Stimulated activated CD4-positive, alpha-beta T cell treated with anti-CD3 and anti-CD28 coated beads, Interleukin-15, amount 100 ng/mL, for 1 hour (primary cell): ENCODE measurements around the gene FLNA.
"Not testable (repeated sequence)": the region's sequence is repeated elsewhere in the genome, so short reads cannot be mapped to it uniquely, and the experiment has no call there.

Experiments used
- DNase-seq, 2 donors: peaks; one replicate each; pipeline ENCODE4 v3.0.0-alpha.2; 2020; ENCODE audit warnings: low read depth in 1 of 2, low spot score in 1 of 2

The FLNA gene

DNA sequence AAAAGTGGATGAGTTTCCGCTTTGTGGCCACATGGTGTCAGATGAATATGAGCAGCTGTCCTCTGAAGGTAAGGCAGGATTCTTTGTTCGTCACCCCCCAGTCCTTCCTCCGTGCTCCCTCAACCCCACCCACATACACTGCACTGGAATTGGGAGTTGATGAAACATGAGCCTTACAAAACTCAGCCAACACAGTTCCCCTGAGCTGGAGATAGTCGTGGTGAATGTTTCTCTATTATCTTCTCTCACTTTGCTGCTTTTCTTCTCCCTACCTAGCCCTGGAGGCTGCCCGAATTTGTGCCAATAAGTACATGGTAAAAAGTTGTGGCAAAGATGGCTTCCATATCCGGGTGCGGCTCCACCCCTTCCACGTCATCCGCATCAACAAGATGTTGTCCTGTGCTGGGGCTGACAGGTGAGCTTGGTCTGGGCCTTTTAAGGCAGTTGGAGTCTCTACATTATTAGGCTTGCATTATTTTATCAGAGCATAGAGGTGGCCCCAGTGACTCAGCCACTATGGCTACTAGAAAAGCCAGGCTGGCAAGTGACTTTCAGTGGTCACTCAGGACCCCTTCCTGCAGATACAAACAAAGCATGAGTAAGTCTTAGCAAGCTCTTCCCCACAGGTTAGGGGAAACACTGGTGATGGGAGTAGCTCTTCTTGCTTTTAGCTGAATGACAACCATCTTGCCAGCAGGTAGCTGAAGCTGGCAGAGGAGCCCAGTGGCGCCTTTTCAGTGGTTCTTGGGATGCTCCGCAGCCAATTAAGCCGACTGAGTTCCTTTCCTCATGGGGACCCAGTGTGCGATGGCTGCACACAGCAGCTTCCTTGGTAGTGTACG lies 25.3 kb upstream of the FLNA start:
- DNase-seq, result no peak

- DNase-seq, result peak; percentile 60 to 68
Measured at GRCh38 chrX:154398668-154399526, 24.5 kb upstream of the FLNA start.

DNA sequence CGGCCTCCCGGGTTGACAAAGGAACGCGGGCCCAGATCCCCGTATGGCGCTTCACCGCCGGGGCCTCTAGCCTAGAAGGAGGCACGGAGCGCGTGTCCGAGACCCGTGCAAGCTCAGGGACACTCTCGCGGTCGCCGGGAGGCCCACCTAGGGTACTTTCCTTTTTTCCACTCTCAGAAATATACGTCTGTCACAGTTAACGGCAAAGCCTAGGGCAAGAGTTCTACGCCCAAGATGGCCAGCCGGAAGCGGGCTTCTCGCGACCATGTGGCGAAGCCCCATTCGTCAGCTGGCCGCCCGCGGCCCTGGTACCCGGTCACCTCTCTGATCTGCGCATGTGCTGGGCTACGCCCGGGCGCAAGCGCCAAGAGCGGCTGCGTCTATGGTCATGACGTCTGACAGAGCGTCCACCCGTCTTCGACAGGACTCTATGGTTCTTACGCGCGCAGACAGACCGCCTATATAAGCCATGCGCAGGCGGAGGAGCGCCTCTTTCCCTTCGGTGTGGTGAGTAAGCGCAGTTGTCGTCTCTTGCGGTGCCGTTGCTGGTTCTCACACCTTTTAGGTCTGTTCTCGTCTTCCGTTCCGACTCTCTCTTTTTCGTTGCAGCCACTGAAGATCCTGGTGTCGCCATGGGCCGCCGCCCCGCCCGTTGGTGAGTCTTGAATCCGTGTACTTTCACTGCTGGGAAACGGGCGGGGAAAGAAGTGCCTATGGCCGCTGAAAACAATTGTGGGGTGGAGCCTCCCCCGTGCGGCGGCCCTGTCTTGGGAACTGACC lies 23.6 kb upstream of the FLNA start, which contains the start of gene RPL10:
Gene RPL10, plus strand, starts transcription at position 490 of the 780 bp plus-strand sequence. Its CDS starts 143 bp downstream, at position 633.
- peak; percentile 76 to 77 for DNase-seq

DNA sequence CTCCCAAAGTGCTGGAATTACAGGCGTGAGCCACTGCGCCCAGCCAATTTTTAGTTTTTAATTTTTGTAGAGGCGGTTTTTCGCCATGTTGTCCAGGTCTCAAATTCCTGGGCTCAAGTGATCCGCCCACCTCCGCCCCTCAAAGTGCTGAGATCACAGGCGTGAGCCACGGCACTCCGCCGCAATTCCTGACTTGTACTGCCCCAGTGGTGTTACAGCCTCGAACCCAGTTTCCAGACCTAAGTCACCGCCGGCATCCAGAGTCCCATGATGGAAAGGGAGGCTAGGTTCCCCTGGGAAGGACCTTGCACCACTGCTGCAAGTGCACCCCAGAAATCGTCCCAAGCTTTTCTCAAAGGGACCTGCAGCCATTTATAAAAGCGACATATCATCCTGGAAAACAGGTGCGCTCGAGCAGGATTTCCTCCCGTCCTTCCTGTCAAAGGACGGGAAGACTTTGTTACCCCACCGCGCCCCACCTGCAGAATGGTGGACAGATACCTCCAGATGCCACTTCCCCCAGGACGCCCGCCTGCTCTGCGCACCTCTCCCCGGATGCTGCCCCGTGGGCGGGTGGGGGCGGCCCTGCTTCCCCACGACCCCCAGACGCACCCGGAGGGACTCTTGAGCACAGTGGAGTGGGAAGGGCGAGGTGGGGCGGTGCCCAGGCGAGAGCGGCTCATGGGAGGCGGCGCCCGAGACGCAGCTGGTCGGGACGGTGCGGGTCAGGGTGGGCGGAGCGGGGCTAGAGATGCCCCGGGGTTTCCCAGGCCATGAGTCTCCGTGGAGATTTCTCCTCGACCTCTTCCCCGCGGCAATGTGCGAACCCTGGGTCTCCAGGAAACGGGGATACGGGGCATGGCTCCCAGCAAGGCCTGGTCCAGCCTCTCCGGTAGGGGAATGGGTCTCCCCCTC lies 22.8 kb upstream of the FLNA start:
- peak in 1 of 2 donors; percentile 53 for DNase-seq

DNA sequence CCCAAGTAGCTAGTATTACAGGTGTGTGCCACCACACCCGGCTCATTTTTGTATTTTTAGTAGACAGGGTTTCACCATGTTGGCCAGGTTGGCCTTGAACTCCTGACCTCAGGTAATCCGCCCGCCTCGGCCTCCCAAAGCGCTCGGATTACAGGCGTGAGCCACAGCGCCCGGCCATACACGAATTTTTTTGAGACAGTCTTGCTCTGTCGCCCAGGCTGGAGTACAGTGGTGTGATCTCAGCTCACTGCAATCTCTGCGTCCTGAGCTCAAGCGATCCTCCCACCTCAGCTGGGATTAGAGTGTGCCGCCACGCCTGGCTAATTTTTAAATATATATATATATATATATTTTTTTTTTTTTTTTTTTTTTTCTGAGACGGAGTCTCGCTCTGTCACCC lies 21.9 kb upstream of the FLNA start:
- DNase-seq, result not testable (repeated sequence)

DNA sequence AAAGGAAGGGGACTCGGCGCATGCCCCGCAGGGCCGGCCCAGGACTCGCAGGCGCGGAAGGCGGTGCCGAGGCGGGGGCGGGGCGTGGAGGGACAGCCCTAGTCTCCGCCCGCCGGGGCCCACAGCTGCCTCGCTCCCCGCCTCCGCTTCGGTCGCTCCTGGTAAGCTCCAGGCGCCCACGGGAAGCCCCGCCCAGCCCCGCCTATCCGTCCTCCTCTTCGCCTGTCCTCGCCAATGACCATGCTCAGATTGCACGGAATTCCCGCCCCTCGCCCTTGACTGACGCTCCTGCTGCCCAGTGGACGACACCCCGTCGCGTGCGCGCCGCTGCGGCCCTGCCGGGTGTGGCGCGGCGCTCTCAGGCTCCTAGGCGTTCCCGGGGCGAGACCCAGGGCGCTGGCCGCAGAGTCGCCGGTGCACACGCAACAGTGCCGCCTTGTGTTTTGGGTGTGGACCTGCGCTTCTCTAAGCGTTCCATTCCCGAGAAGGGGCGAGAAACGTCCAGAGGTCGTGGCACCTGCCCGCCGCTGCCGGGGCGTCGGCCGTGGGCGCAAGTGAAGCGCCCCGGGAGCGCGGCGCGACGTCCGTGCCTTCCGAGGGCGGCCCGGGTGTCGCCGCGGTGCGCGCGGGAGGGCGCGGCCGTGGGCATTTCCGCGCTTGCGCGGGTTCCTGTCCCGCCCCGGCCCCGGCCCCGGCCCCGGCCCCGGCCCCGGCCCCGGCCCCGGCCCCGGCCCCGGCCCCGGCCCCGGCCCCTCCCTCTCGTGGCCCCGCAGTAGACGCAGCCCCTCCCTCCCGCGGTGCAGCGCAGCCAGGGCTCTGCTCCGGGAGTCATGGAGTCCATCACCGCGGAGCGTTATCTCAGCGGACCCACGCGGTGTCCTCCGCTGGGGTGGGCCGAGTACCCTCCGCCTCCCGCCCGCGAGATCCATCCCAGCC lies 15.6 kb upstream of the FLNA start:
- DNase-seq, result not testable (repeated sequence)

GRCh38 chrX:154388649-154389048 lies 14.2 kb upstream of the FLNA start:
- DNase-seq, result not testable (repeated sequence)

- not testable (repeated sequence) for DNase-seq
Measured at GRCh38 chrX:154388094-154388493, 13.7 kb upstream of the FLNA start.

DNA sequence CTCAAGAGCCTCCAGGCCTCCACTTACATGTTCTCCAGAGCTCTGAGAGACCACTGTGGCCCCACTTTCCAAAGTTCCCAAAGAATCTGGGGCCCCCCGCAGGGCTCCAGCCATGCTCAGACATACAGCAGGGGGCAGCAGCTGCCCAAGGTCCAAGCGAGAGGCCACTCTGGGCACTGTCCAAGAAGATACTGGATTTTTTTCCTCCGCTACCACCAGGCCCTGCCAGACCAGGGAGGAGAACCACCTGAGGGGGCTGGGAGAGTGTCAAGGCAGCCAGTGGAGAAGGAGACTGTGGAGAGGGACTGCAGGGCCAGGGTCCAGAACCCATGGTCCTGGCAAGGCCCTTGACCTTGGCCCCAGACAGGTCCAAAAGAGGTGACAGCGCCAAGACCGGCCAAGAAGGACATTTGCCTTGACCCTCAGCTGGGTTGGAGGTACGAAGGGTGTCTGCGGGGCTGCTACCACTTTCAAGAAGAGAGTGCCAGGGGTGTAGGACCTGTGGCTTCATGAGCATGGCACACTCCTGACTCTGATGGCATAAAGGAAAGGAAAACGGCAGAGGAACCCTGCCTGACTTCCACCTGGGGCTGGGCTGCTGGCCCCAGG lies 10.0 kb upstream of the FLNA start:
- DNase-seq, result no peak

DNA sequence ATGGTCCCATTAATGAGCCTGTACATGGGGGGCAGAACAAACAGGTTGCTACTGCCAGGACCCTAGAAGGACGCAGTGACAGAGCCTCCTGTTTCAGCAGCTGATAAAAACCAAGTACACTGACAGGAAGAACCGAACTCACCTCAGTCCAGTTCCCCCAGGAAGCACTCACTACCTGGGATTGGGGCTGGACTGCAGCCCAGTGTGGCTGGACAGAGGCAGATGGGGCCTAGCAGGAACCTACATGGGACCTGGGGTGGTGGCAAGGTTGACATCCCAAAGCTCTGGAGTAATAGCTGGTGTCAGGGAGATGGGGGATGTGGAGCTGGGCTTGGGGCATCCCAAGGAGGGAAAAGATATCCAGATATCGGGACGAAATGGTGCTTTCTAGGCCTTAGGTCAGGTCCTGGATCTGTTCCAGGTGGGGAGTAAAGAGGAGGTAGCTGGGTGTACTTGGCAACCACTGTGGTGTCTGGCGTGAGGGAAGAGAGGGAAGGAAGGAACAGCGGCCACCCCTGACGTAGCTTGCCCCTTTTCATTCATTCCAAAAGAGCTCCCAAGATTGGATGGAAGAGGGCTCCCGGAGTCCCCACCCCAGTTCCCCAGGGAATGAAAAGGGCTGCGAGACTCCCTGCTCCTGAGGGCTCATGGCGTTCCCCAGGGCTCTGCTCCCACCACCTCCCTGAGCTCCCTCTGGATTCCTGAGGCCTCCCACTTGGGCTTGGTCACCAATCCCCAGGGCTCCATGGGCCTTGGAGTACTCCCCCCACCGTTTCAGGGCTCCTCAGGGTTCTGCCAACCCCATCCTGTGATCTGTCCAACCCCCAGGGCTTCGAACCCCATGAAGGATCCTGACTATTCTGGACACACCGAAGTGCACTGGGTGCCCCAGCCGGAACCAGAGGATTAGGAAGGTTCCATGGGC lies 9.2 kb upstream of the FLNA start:
- no peak for DNase-seq

DNA sequence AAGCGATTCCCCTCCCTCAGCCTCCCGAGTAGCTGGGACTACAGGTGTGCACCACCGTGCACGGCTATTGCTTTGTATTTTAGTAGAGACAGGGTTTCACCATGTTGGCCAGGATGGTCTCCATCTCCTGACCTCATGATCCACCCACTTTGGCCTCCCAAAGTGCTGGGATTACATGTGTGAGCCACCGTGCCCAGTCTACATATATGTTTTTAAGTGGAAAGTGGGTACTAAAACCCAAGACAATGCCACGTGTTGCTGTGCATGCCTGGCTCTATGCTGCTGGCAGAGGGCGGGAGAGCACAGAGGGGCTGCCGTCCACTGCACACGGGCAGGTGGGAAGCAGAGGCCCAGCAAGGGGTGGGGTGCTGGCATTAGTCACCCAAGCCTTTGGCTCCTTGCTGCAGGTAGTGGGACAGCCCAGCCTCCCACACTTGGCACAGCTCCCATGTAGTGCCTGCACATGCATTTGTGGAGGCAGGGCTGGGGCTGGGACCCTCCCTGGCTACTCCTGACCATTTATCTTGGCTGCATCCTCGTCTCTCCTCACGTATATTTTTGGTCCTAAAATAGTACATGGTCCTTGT lies 8.1 kb upstream of the FLNA start:
- DNase-seq, result no peak

GRCh38 chrX:154381271-154381670 lies 6.8 kb upstream of the FLNA start:
- no peak for DNase-seq

DNA sequence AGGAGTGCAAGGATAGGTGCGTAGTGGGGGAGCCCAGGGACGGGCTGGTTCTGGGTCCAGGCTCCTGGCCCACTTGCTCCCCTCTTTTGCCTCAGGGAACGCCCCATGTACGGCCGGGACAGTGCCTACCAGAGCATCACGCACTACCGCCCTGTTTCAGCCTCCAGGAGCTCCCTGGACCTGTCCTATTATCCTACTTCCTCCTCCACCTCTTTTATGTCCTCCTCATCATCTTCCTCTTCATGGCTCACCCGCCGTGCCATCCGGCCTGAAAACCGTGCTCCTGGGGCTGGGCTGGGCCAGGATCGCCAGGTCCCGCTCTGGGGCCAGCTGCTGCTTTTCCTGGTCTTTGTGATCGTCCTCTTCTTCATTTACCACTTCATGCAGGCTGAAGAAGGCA lies 6.4 kb upstream of the FLNA start:
- no peak for DNase-seq

DNA sequence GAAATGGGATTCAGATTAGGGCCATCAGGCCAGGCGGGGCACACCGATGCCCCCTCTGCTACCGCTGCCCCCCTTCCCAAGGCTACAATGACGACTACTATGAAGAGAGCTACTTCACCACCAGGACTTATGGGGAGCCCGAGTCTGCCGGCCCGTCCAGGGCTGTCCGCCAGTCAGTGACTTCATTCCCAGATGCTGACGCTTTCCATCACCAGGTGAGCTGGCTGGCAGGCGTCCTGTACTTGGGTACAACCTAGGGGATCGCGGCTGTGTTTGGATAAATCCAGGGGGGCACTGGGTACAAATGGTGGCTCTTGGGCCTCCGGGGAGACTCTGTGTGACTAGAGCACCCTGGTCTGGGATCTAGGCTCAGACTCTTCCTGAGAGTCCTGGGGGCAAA lies 5.7 kb upstream of the FLNA start:
- DNase-seq, result no peak

- DNase-seq, result no peak
Measured at GRCh38 chrX:154379569-154379951, 5.1 kb upstream of the FLNA start.

GRCh38 chrX:154378799-154379568 lies 4.5 kb upstream of the FLNA start, which contains the start of gene EMD:
Gene EMD, plus strand, starts transcription at chrX:154379295. Its CDS starts 190 bp downstream, at chrX:154379485.
- DNase-seq, result peak; percentile 90 to 92
